Endometrial microvascular endothelial cells (primary cell): ENCODE results near the gene ATP6V0A1. TPM values are rescaled to one million over a fixed set of nuclear protein-coding genes. Genes with fewer than 3 reads are reported as not detected.
"Not testable (repeated sequence)": the region's sequence is repeated elsewhere in the genome, so short reads cannot be mapped to it uniquely, and the experiment has no call there.

Experiments used
- in situ Hi-C: cut with HindIII; loops from 2 replicates; pipeline ENCODE4 v1.10.0; 2017; ENCODE audit warnings: low sequenced_read_pairs, low pct_unique_long_range_greater_than_20kb; ENCODE audit errors: inconsistent ontology term
- total RNA-seq: library from RNA; depleted of rRNA; stranded (reverse); fragments of >200 nt; gene quantifications from one replicate; pipeline ENCODE4 v1.2.3, GENCODE V29; 2015; ENCODE audit errors: inconsistent ontology term

Gene ATP6V0A1
- total RNA-seq, 1 donor from 2014 or later, result 27.1 TPM

DNA sequence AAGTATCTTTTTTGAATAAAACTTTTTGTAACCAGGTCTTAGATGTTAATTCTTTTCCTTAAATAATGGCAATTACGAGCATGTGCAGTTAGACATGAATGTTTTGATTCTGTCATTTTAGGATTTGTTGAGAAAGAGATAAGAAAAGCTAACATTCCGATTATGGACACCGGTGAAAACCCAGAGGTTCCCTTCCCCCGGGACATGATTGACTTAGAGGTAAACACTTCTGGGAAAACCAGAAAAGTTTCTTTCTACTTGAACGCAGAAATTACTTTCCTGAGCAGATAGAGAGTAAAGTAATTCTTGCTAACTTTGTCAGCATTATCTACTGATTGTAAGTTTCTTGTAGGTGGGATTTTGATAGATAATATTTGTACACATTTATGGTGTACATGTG, 9.2 kb downstream of the ATP6V0A1 start:
- in situ Hi-C loops, result no loop called here

DNA sequence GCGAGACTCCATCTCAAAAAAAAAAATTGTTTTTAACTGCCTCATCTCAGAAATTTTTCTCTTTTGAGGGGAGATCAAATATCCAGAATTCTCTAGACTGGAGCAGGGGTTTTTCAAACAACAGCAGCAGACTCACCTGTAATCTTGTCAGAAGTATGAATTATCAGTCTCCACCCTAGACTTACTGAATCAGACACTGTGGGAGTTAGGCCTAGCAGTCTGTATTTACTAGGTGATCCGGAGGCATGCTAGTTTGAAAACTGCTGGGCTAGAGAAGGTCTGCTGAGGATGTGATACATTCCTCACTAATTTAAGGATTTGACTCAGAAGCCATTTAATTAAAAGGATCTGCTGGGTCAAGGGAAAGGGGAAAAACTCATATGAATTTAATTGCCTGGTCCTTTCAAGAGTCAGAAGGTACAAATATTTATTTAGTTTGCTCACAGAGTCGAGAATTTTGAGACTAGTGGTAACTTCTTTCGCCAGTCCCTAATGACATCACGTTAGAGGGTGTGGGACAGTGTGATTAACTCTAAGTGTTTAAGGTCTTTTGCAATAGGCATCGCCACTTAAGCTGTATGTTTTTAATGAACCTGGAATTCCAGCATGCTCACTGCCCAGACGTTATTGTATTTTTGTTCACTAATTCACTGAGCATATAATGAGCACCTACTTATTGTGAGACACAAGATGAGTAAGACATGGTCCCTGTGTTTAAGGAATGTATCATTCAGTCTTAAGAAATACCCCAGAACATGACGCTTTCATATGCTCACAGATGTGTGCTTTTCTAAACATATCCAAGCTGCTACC, 14.2 kb downstream of the ATP6V0A1 start:
- in situ Hi-C loops, result no loop called here

DNA sequence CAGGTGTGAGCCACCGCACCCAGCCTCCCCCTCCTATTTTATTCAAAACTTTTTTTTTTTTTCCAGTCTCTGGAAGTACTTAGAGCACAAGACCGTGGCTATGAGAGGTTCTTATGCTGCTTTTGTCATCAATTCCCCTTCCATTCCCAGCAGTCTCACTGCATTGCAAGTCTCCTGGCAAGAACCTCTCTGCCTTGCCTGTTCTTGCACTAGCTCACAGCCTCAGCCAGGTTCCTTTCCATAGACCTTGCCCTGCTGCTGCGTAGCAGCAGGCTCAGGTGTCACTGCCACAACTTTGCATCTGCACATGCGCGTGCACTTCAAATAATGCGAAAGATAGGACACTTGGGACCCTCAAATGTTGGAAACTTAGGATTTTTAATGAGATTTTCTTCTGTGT, 15.6 kb downstream of the ATP6V0A1 start:
- in situ Hi-C loops, result no loop called here

DNA sequence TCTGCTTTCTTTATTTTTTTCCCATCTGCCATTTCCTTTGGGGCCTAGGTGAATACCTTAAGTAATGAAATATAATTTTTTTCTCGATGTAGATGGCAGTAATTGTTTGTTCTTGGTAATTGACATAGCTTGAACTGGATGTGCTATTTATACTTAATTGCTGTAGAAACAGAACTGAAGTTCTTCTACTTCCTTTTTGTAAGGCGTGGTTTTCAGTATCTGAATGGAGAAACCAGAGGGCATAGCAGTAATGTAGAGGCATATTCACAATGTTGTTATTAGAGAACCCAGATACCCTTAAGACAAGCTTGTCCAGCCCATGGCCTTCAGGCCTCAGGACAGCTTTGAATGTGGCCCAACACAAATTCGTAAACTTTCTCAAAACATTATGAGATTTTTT, 16.4 kb downstream of the ATP6V0A1 start:
- in situ Hi-C loops, result no loop called here

DNA sequence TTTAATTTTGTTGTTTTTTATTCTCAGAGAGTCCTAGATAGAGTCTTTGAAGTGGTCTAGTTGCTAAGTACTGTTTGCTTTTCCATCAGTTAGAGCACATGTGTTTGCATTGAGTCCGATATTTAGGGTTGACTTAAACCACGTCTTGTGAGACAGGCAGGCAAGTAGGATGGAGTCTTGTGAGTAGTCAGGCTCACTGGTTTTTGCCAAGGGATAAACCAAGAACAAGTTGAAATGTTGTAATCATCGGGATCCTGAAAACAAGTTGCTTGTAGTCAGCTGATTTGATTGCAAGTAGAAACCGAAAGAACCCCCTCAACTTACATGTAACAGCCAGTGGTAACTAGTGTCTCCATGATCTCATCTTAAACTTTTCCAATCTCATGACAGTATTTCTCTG, 17.2 kb downstream of the ATP6V0A1 start:
- in situ Hi-C loops, result no loop called here

DNA sequence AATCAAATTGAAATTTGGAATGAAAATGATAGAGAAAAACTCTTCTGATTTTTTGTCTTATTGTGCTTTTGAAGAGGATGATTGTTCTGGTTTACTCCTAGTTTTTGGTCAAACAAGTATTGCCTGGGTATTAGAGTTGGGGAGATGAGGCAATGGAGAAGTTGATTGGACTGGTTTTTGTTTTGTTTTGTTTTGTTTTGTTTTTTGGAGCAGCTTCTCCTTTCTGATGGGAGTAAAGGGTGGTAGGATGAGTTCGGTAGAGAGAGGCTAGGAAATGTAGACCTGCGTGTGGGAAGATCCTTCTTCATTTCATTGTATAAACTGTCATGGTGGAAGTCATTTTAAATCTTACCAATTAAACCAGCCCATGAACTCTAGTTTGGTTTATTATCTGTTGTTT, 17.7 kb downstream of the ATP6V0A1 start:
- in situ Hi-C loops, result no loop called here

DNA sequence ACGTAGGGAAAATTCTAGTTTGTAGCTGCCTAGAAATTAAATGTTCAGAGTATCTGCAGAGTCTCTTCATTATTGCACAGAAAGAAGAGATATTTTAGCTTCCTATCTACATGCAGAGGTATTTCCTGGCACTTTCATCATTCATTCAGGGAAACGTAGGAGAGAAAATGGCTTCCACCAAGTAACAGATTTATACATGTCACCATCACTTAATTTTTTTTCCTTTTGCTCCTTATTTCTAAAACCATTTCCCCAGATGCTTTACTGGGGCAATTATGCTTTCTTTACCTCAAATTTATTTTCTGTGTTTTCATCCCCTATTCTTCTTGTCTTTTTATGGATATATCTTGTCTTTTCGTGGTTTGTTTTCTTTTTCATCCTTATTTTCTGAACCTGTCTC, 18.5 kb downstream of the ATP6V0A1 start:
- in situ Hi-C loops, result no loop called here

DNA sequence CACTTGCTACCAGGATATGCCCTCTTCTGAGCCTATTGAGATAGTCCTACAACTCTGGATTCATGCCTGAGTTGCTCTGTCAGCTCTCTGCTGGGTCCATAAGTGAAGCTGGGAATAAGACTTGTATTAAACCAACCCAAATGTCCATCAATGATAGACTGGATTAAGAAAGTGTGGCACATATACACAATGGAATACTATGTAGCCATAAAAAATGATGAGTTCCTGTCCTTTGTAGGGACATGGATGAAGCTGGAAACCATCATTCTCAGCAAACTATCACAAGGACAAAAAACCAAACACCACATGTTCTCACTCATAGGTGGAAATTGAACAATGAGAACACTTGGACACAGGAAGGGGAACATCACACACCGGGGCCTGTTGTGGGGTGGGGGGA, 19.1 kb downstream of the ATP6V0A1 start:
- in situ Hi-C loops, result not testable (repeated sequence)

DNA sequence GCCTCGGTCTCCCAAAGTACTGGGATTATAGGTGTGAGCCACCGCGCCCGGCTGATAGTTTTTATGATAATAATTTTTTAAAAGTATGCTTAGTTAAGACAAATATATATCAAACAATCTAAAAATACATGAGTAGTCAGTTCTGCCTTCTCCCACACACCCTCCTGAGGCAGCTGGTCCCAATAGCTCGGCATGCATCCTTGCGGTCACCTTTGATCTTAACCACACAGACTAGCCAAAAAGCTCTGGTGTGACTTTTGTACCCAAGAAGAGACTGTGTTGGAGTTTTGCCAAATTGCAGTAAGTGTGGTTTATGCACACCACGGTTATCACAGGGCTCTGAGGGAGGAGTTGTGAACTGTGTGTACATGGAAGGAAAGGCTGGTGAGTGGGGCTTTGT, 25.6 kb downstream of the ATP6V0A1 start:
- in situ Hi-C loops, result no loop called here

DNA sequence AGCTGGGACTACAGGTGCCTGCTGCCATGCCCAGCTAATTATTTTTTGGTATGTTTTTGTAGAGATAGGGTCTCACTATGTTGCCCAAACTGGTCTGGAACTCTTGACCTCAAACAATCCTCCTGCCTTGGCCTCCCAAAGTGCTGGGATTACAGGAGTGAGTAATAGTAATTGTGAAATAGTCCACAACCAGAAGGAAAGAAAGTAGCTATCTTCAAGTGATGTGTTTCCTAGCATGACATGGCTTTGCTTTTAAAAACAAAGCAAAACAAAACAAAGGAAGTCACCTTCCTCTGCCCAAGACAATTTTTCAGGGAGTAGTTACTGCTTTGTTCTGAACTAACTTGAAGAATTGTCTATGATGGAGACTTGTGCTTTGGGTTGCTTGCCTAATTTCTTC, 27.0 kb downstream of the ATP6V0A1 start:
- in situ Hi-C loops, result no loop called here

DNA sequence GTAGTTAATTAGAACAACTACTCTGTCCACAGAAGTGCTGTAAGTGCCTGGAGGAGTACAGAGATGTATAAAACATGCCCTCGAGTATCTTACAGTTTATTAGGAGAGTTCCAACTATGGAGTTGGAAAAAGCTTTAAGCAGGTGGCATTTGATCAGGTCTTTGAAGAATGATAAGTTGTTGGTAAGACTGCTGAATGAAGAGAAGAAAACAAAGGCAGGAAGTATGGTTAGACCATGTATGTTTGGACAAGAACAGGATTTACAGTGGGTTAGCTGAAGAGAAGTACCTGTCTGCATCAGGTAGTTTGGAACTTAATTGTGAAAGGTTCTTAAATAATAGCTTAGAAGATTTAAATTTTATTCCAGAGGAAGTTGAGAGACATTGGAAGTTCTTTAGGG, 29.4 kb downstream of the ATP6V0A1 start:
- in situ Hi-C loops, result no loop called here

DNA sequence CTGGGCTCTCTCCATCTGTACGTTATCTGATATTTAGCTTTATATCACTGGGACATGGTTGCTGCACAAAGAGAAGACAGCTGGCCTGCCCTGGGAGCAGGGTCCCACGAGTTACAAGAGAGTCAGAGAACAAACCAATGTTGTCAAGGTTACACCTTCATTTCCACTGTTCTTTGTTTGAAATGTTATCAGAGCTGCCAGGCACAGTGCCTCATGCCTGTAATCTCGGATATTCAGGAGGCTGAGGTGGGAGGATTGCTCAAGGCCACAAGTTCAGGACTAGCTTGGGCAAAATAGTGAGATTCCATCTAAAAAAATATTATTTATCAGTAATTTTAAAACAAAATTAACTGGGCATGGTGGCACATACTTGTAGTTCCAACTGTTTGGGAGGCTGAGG, 34.6 kb downstream of the ATP6V0A1 start:
- in situ Hi-C loops, result no loop called here

DNA sequence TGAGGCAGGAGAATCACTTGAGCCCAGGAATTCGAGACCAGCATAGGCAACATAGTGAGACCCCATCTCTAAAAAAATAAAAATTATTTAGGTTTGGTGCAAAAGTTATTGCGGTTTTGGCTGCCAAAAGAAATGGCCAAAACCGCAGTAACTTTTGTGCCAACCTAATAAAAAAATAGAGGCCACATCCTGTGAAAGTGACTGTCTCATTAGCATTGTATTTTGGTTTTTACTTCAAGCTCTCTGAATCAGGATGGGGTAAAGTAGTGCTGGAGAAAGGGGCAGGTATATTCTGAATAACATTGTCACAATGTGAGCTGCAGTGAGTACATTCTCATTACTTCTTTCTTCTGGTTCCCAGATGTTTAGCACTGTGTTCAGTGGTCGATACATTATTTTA, 36.0 kb downstream of the ATP6V0A1 start:
- in situ Hi-C loops, result no loop called here

DNA sequence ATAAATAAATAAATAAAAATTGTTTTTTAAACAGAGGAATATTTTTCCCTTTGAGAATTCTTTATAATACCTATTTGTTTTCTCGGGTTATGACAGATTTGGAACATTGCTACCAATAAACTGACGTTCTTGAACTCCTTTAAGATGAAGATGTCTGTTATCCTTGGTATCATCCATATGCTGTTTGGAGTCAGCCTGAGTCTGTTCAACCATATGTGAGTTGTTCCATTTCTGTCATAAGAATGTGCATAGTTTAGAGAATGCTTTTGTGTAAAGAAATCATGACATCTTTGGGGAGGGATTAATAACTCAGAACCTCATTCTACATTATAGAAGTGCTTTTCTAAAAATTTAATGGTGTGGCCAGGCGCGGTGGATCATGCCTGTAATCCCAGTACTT, 40.1 kb downstream of the ATP6V0A1 start:
- in situ Hi-C loops, result no loop called here

DNA sequence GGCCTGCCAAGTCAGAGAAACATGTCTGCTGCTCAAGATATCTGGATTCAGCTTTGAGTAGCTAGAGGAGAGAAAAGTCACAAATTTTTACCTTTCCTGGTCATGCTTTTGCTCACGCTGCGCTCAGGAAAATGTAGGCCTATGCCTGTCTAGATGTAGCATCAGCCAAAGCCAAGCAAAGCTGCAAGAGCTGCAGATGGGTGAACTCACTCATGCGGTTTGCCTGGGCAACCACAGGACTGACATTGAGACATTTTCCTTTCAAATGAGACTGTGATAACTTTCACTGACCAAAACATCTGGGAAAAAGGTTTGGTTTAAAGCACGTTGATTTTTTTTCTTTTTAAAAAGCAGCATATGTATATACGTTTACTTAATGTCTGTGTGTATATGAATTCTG, 43.4 kb downstream of the ATP6V0A1 start:
- in situ Hi-C loops, result loop anchor here (25.0 kb wide), 1 partner anchor 315 kb away; the partner anchor contains the start of genes GHDC, HCRT and KCNH4

DNA sequence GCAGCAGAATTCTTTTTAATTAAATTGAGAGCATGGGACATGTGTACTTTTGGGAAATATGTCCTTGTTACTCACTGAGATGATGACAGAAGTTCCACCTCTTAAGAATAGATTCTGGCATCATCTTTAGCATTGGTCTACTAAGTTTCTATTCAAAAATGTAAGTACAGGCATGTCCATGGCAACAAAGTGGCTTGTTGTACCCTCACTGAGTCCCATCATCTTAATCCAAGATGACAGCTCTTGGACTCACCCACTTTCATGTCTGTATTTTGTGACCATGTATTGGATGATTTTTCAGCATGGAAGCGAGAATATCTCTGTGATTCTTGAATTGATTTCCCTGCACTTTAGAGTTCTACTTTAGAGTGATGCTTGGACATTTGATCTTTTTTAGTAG, 44.2 kb downstream of the ATP6V0A1 start:
- in situ Hi-C loops, result loop anchor here (25.0 kb wide), 1 partner anchor 316 kb away; the partner anchor contains the start of genes GHDC, HCRT and KCNH4

DNA sequence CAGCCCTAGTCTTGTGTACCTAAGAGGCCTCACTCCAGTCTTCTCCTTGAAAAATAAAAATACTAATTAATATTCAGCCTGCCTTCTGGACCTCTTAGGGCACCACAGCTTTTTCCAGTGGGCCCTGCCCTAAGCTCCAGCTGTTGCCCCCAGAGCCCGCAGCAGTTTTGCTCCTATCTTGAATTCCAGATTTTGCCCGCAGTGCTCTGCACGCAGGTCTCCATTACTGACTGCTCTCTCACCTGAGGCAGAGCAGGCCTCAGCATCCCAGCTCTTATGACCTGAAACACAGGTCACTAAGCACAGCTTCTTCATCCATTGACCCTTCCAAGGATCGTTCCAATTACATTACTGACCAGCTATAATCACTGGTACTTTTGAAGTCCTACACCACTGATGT, 49.0 kb downstream of the ATP6V0A1 start:
- in situ Hi-C loops, result loop anchor here (25.0 kb wide), 1 partner anchor 320 kb away; the partner anchor contains the start of genes GHDC, HCRT and KCNH4

DNA sequence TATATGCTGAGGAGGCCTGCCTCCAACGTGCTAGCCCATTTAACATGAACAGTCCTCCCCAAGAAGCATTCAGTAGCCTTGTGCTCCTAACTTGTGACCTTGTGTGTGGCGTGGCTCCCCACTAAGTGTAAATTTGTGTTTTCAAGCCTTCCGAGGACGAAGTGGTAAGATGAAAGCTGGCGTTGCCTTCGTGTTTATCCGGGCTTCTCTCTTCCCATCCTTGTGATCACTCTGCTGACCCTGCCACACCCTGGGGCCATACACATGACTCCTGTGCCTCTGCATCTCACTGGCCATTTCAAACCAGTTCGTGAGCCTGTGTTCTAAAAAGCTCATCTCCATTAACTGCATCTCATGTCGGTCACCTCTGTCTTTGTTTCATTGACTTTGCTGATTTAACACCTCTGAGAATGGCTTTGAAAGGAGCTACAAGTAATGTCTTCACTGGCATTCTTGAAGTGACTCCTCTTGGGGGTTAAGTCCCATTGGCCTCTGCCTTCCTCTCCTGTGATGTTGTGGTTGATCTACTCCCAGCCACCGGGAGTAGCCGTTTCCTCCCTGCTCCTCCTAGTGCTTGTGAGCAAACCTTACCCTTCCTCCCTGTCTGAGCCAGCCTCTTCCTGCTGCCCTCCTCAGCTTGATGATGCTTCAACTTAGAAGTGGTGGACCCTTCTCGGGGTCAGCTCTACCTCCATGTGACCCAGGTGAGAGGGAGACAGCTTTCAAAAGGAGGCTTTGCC, 49.9 kb downstream of the ATP6V0A1 start:
- in situ Hi-C loops, result loop anchor here (25.0 kb wide), 1 partner anchor 321 kb away; the partner anchor contains the start of genes GHDC, HCRT and KCNH4

DNA sequence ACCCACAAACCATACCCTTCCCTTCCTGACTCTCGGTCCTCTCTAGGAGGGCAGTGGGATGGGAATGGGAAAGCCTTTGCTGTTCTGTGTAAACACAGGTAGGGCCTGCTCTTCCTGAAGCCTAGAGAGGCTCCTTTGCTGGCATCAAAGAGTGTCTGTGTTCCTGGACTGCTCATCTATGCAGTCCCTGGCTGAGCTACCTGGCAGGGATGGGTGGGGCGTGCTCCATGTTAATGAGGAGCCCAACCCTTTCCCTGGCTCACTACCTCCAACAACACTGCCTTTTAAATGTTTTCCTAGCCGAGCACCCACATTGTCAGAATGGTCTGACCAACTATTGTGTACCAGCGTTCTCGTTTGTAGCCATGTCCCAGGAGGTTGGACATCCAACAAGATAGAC, 50.7 kb downstream of the ATP6V0A1 start:
- in situ Hi-C loops, result loop anchor here (25.0 kb wide), 1 partner anchor 322 kb away; the partner anchor contains the start of genes GHDC, HCRT and KCNH4

DNA sequence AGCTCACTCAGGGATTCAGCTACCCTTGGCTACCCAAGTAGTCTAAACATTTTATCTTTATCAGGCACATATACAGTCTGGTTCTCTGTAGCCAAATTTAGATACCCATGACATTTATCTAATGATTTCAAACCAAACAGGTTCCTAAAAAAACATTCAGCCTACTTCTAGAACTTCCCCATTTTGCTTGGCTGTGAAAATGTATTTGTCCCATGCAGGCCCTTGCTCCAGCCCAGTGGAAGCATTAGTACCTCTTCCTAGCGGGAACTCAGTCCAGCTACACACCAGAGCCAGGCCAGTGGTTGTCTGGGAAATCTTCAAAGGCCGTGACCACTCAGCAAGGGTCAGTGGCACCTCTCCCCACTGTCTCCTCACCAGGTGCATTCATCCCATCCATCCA, 51.2 kb downstream of the ATP6V0A1 start:
- in situ Hi-C loops, result loop anchor here (25.0 kb wide), 1 partner anchor 323 kb away; the partner anchor contains the start of genes GHDC, HCRT and KCNH4
